KMS-11 (cell line): ENCODE results near the gene TMC8.

Experiments used
- H2AFZ ChIP-seq: fragments of 200-600 bp; sonication (generic); 2 replicates; pipeline ENCODE4 v1.6.1; 2016; ENCODE audit warnings: antibody characterized with exemption, mixed run types, low read depth
- H3K27ac ChIP-seq: fragments of 200-600 bp; sonication (generic); 2 replicates; pipeline ENCODE4 v1.6.1; 2016; ENCODE audit warnings: mild to moderate bottlenecking, mixed run types
- H3K27me3 ChIP-seq: fragments of 200-600 bp; sonication (generic); 2 replicates; pipeline ENCODE4 v1.6.1; 2017; ENCODE audit warnings: mild to moderate bottlenecking, low read depth, mixed run types, moderate library complexity; ENCODE audit not compliant: insufficient read depth
- H3K36me3 ChIP-seq: fragments of 200-600 bp; sonication (generic); 2 replicates; pipeline ENCODE4 v1.6.1; 2017; ENCODE audit warnings: mild to moderate bottlenecking, mixed run types; ENCODE audit not compliant: insufficient read depth
- H3K4me1 ChIP-seq: fragments of 200-600 bp; sonication (generic); 2 replicates; pipeline ENCODE4 v1.6.1; 2016; ENCODE audit warnings: mild to moderate bottlenecking, low read depth, mixed run types; ENCODE audit not compliant: poor library complexity, severe bottlenecking
- H3K4me2 ChIP-seq: fragments of 200-600 bp; sonication (generic); 2 replicates; pipeline ENCODE4 v1.7.0; 2016; ENCODE audit warnings: mild to moderate bottlenecking, mixed run types
- H3K4me3 ChIP-seq: fragments of 200-600 bp; sonication (generic); IDR thresholded peaks from 2 replicates; pipeline ENCODE4 v1.6.1; 2017; ENCODE audit warnings: low read depth, low read length, mixed read lengths; ENCODE audit not compliant: insufficient read depth
- H3K79me2 ChIP-seq: fragments of 200-600 bp; sonication (generic); 2 replicates; pipeline ENCODE4 v1.6.1; 2016; ENCODE audit warnings: low read depth, mixed run types; ENCODE audit not compliant: insufficient read depth
- H3K9ac ChIP-seq: fragments of 200-600 bp; sonication (generic); 2 replicates; pipeline ENCODE4 v1.6.1; 2016; ENCODE audit warnings: mild to moderate bottlenecking, mixed run types
- H4K20me1 ChIP-seq: fragments of 200-600 bp; sonication (generic); 2 replicates; pipeline ENCODE4 v1.6.1; 2016; ENCODE audit warnings: mild to moderate bottlenecking, mixed run types; ENCODE audit not compliant: insufficient read depth
- CTCF ChIP-seq: fragments of 200-600 bp; sonication (generic); conservative IDR thresholded peaks from 2 replicates; pipeline ENCODE4 v1.6.1; 2017; ENCODE audit warnings: low read depth, mild to moderate bottlenecking, antibody characterized with exemption, low read length, moderate library complexity, mixed read lengths

TMC8 gene

GRCh38 chr17:78088529-78088928, 42.0 kb upstream of the TMC8 start:
- TF ChIP-seq CTCF, result no peak
- Histone ChIP-seq H4K20me1 (no peaks in the 10 kb centered on the region), H3K4me2 (no peak overlapping the region), H3K27ac (no peak overlapping the region), H3K4me3 (no peak overlapping the region), H3K79me2 (no peaks in the 10 kb centered on the region), H2AFZ (no peak overlapping the region), H3K36me3 (no peaks in the 10 kb centered on the region; the same call in 1 of the 2 replicates), H3K27me3 (no peaks in the 10 kb centered on the region), H3K9ac (no peak overlapping the region), H3K4me1 (peaks cover 29% of the 10 kb centered on the region)

- no peak overlapping the region for H2AFZ ChIP-seq
Measured at GRCh38 chr17:78089576-78090281, 40.8 kb upstream of the TMC8 start.

GRCh38 chr17:78092794-78093324, 37.7 kb upstream of the TMC8 start:
- H3K4me2 ChIP-seq, result no peak overlapping the region
- H2AFZ ChIP-seq, result no peak overlapping the region
- TF ChIP-seq CTCF, result no peak
- no peak overlapping the region for H3K4me3 ChIP-seq
- H3K4me1 ChIP-seq, result peaks cover 5% of the 10 kb centered on the region
- no peaks in the 10 kb centered on the region for H3K27me3 ChIP-seq
- H4K20me1 ChIP-seq, result no peaks in the 10 kb centered on the region
- H3K36me3 ChIP-seq, result no peaks in the 10 kb centered on the region; the same call in 1 of the 2 replicates
- H3K9ac ChIP-seq, result no peak overlapping the region
- no peak overlapping the region for H3K27ac ChIP-seq
- no peaks in the 10 kb centered on the region for H3K79me2 ChIP-seq

More at GRCh38 chr17:78089576-78090281, 40.8 kb upstream of the TMC8 start:
- H4K20me1 ChIP-seq, result no peaks in the 10 kb centered on the region
- H3K36me3 ChIP-seq, result no peaks in the 10 kb centered on the region; the same call in 1 of the 2 replicates
- H3K4me1 ChIP-seq, result peaks cover 17% of the 10 kb centered on the region
- H3K4me2 ChIP-seq, result no peak overlapping the region
- no peak overlapping the region for H3K27ac ChIP-seq
- no peaks in the 10 kb centered on the region for H3K79me2 ChIP-seq
- no peak for TF ChIP-seq CTCF
- no peak overlapping the region for H3K4me3 ChIP-seq
- no peaks in the 10 kb centered on the region for H3K27me3 ChIP-seq
- H3K9ac ChIP-seq, result no peak overlapping the region

- Histone ChIP-seq H3K27ac (no peak overlapping the region), H3K9ac (no peak overlapping the region), H3K27me3 (no peaks in the 10 kb centered on the region), H3K4me2 (no peak overlapping the region), H3K79me2 (no peaks in the 10 kb centered on the region), H3K4me1 (no peaks in the 10 kb centered on the region), H4K20me1 (no peaks in the 10 kb centered on the region), H3K4me3 (no peak overlapping the region), H3K36me3 (peaks cover 9% of the 10 kb centered on the region; the same call in 1 of the 2 replicates), H2AFZ (no peak overlapping the region)
- TF ChIP-seq CTCF, result no peak
Measured at GRCh38 chr17:78095035-78095434, 35.5 kb upstream of the TMC8 start.
